ENCODE measurements around the gene WDR27. TPM values are rescaled to one million over a fixed set of nuclear protein-coding genes. Genes with fewer than 3 reads are reported as not detected.

The WDR27 gene
- total RNA-seq, 1 donor from 2014 or later: 41.5 TPM

DNA sequence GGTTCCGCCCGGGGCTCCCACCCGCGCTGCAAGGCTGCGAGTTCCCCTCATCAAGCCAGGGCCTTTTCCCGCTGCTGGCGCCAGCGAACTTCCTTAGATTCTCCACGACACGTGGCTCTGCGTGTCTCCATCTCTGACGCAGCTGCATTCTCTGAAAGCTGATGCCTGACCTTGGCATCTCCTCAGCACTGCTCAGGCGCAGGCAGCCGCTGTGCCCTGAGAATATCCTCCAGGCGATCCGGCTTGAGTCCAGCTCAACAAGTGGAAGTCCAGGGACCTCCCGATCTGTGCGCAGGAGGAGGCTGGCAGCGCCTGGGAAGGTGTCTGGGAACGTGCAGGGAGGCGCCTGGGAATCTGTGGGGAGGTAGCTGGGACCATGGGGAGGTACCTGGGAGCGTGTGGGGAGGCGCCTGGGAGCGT is 277.0 kb downstream of the WDR27 start:
- Histone ChIP-seq H3K4me1 (peaks cover 7% of the 10 kb centered on the region), H3K36me3 (no peaks in the 10 kb centered on the region), H3K4me3 (no peak overlapping the region), H3K9me3 (no peaks in the 10 kb centered on the region), H3K27ac (no peak overlapping the region), H3K27me3 (no peaks in the 10 kb centered on the region)
- no peak for DNase-seq (ENCODE audit: extremely low spot score in 2 of 2)
- TF ChIP-seq POLR2A (IDR thresholded peaks at IDR 0.05) (no peak), POLR2AphosphoS5 (IDR thresholded peaks at IDR 0.05; ENCODE audit: insufficient read depth in 1 of 2, low read depth in 1 of 2) (no peak)
- TF ChIP-seq, protein P1, sequence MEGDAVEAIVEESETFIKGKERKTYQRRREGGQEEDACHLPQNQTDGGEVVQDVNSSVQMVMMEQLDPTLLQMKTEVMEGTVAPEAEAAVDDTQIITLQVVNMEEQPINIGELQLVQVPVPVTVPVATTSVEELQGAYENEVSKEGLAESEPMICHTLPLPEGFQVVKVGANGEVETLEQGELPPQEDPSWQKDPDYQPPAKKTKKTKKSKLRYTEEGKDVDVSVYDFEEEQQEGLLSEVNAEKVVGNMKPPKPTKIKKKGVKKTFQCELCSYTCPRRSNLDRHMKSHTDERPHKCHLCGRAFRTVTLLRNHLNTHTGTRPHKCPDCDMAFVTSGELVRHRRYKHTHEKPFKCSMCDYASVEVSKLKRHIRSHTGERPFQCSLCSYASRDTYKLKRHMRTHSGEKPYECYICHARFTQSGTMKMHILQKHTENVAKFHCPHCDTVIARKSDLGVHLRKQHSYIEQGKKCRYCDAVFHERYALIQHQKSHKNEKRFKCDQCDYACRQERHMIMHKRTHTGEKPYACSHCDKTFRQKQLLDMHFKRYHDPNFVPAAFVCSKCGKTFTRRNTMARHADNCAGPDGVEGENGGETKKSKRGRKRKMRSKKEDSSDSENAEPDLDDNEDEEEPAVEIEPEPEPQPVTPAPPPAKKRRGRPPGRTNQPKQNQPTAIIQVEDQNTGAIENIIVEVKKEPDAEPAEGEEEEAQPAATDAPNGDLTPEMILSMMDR (IDR thresholded peaks at IDR 0.05): no peak
- intact Hi-C loops (cut with DNase I): no loop called here

DNA sequence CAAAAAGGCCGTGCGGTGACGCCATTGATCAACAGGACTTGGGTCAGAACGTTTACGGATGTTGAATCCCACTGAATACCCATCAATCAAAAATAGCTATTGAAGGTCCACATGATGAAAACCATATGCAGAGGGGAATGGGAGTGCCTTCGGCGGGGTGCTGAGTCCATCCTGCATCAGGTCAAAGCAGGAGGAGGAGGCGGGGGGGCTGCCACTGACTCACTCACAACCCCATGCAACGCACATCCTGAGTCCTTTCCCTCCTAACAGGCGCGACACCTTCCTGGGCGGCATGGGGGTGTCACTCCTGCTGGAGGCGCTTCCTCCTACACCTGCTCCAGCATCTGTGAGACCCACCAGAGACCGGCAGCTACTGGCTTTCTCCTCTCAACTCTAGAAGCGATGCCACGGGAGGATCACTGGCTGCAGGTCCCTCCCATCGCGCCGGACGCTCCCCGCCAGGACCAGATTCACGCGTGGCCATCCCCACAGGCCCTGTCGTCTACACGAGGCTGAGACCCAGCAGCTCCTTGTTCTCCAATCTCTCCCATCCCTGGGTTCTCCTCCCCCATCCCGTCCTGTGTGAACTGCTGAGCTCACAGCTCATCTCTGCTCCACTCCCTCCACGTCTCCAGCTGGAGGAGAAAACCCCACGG is 277.6 kb downstream of the WDR27 start:
- peaks cover 7% of the 10 kb centered on the region for H3K4me1 ChIP-seq
- H3K4me3 ChIP-seq: no peak overlapping the region
- TF ChIP-seq POLR2A (IDR thresholded peaks at IDR 0.05) (no peak), POLR2AphosphoS5 (IDR thresholded peaks at IDR 0.05; ENCODE audit: insufficient read depth in 1 of 2, low read depth in 1 of 2) (no peak)
- TF ChIP-seq, protein P1 (IDR thresholded peaks at IDR 0.05): no peak
- no peaks in the 10 kb centered on the region for H3K27me3 ChIP-seq
- no peaks in the 10 kb centered on the region for H3K9me3 ChIP-seq
- no peak overlapping the region for H3K27ac ChIP-seq
- no peak for DNase-seq (ENCODE audit: extremely low spot score in 2 of 2)
- H3K36me3 ChIP-seq: no peaks in the 10 kb centered on the region
- intact Hi-C loops (cut with DNase I): no loop called here

DNA sequence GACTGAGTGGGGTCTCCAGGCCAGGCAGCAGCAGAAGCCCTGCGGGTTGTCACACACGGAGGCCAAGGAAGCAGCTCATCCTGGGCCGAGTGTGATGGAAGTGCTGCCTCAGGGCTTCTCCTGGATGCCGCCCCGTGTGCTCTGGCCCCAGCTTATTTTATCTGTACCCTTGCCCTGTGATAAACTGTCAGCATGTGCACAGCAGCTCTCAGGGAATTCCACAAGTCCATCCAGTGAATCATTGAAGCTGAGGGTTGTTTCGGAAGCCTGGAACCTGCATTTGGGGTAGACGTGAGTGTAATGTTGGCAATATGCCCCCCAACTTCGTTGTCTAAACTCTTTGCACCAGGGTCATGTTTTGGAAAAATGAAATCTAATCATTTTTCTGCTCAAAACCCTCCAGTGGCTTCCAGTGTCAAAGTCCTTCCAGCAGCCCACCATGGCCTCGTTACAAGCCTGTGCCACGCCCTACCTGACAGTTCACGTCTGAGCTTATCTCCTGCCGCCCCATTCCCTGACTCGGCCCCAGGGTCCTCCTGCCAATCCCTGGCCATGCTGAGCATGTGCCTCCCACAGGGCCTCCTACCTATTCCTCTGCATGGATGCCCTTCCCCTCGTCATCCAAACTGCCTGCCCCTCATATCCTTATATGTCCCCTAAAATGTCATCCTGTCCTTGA is 280.1 kb downstream of the WDR27 start:
- Histone ChIP-seq H3K4me1 (no peaks in the 10 kb centered on the region), H3K27ac (no peak overlapping the region), H3K27me3 (no peaks in the 10 kb centered on the region), H3K36me3 (no peaks in the 10 kb centered on the region), H3K9me3 (no peaks in the 10 kb centered on the region), H3K4me3 (no peak overlapping the region)
- DNase-seq (ENCODE audit: extremely low spot score in 2 of 2): peak in 1 of 2 donors; percentile 72
- TF ChIP-seq POLR2A (IDR thresholded peaks at IDR 0.05) (no peak), POLR2AphosphoS5 (IDR thresholded peaks at IDR 0.05; ENCODE audit: insufficient read depth in 1 of 2, low read depth in 1 of 2) (no peak)
- TF ChIP-seq, protein P1 (IDR thresholded peaks at IDR 0.05): no peak
- intact Hi-C loops (cut with DNase I): no loop called here

DNA sequence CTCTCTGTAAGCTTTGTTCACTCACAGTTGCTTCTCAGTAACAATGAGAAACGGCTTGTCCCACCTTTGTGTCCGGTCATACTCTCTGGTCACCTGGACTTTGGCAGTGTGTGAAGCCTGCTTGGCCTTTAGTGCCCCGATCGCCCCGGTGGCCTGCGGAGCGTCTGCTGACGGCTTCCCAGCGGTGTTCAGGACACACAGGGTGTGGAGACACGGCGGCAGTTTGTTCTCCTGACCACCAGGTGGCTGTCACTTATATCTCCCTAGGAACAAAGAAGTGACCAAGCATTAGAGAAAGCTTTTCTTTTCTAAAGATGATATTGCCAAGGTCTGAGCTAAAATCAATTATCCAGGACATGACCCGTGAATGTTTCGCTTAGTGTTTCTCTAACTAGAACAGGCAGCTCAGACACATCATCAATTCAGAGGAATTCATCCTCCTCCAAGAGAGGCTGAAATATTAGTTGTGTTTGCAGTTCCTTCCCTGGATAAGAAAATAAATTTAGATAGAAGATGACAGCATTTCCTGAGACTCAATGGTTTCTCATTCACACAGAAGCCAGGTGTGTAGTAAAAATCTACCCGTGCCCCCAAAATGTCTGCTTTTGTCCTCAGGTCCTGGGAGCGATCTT is 280.8 kb downstream of the WDR27 start:
- intact Hi-C loops (cut with DNase I): no loop called here
- TF ChIP-seq, protein P1 (IDR thresholded peaks at IDR 0.05): no peak
- TF ChIP-seq POLR2A (IDR thresholded peaks at IDR 0.05): no peak
- TF ChIP-seq POLR2AphosphoS5 (IDR thresholded peaks at IDR 0.05; ENCODE audit: insufficient read depth in 1 of 2, low read depth in 1 of 2): no peak
- Histone ChIP-seq H3K4me3 (no peak overlapping the region), H3K9me3 (no peaks in the 10 kb centered on the region), H3K4me1 (no peaks in the 10 kb centered on the region), H3K27me3 (no peaks in the 10 kb centered on the region), H3K36me3 (no peaks in the 10 kb centered on the region), H3K27ac (no peak overlapping the region)
- peak in 1 of 2 donors; percentile 82 for DNase-seq (ENCODE audit: extremely low spot score in 2 of 2)
